Peyer's patch (tissue), 4 donors: ENCODE data around the gene NDUFV3.
"Not testable (repeated sequence)": the region's sequence is repeated elsewhere in the genome, so short reads cannot be mapped to it uniquely, and the experiment has no call there.

Experiments
- CTCF ChIP-seq, 6 experiments: fragments of 450-650 bp in 4 of 6; fragments of 200-600 bp in 2 of 6; sonication (generic) in 1 of 6; IDR thresholded peaks; one replicate each; pipeline ENCODE4 v1.5.1; 2017 to 2019; ENCODE audit warnings: antibody characterized with exemption in 6 of 6, mild to moderate bottlenecking in 3 of 6, moderate library complexity in 1 of 6
- POLR2A ChIP-seq, 2 donors: fragments of 450-650 bp; IDR thresholded peaks; one replicate each; pipeline ENCODE4 v1.5.1; 2017; ENCODE audit warnings: antibody characterized with exemption in 2 of 2, mild to moderate bottlenecking in 2 of 2, moderate library complexity in 2 of 2

GRCh38 chr21:42875811-42876210 is 17.3 kb upstream of the NDUFV3 start:
- TF ChIP-seq POLR2A, CTCF (IDR thresholded peaks at IDR 0.05): not testable (repeated sequence)
